K562 (cell line): ENCODE measurements around the gene ZNF69. TPM values are rescaled to one million over a fixed set of nuclear protein-coding genes. Genes with fewer than 3 reads are reported as not detected.

Source experiments
- ATF1 ChIP-seq, 2 experiments: fragments of 450-650 bp in 1 of 2; IDR thresholded peaks; 2 replicates each; pipeline ENCODE4 v1.6.1; 2016; ENCODE audit warnings: missing compliant biosample characterization in 1 of 2, missing genetic modification characterization in 1 of 2
- CBFA2T3 ChIP-seq: fragments of 450-650 bp; IDR thresholded peaks from 2 replicates; pipeline ENCODE4 v1.6.1; 2017
- CTBP1 ChIP-seq: fragments of 450-650 bp; IDR thresholded peaks from 2 replicates; pipeline ENCODE4 v1.6.1; 2016; ENCODE audit warnings: borderline replicate concordance
- CXXC5 ChIP-seq: fragments of 250-450 bp; sonication (Bioruptor Pico); IDR thresholded peaks from 2 replicates; pipeline ENCODE4 v1.8.0; 2022; ENCODE audit warnings: inconsistent platforms, mild to moderate bottlenecking, moderate library complexity
- ETV1 ChIP-seq: fragments of 450-650 bp; conservative IDR thresholded peaks from 2 replicates; pipeline ENCODE4 v1.6.1; 2016; ENCODE audit warnings: missing genetic modification characterization, control low read depth, low read depth, missing compliant biosample characterization
- FIP1L1 ChIP-seq: fragments of 200-400 bp; formaldehyde crosslinking; IDR thresholded peaks from 2 replicates; pipeline ENCODE4 v1.6.1; 2018; ENCODE audit warnings: mild to moderate bottlenecking, low read depth, low read length; ENCODE audit not compliant: poor library complexity, severe bottlenecking
- HEY1 ChIP-seq: fragments of 250-450 bp; sonication (Bioruptor Pico); IDR thresholded peaks from 2 replicates; pipeline ENCODE4 v1.5.0; 2020; ENCODE audit warnings: mild to moderate bottlenecking, moderate library complexity, borderline replicate concordance
- HLTF ChIP-seq: fragments of 450-650 bp; IDR thresholded peaks from 2 replicates; pipeline ENCODE4 v1.6.1; 2016
- HNRNPK ChIP-seq: fragments of 200-400 bp; formaldehyde crosslinking; IDR thresholded peaks from one replicate; pipeline ENCODE4 v1.6.1; 2018; ENCODE audit warnings: mild to moderate bottlenecking, low read depth, low read length; ENCODE audit not compliant: poor library complexity, severe bottlenecking
- KAT2B ChIP-seq: IDR thresholded peaks from one replicate; pipeline ENCODE4 v1.6.1; 2012; ENCODE audit warnings: low read depth, mild to moderate bottlenecking, control low read depth, inconsistent platforms, low read length, moderate library complexity
- KAT7 ChIP-seq: sonication (generic); formaldehyde crosslinking; IDR thresholded peaks from 2 replicates; pipeline ENCODE4 v1.8.0; 2022; ENCODE audit warnings: missing genetic modification reagents, mild to moderate bottlenecking, borderline replicate concordance
- KDM1A ChIP-seq, 2 experiments: fragments of 450-650 bp; IDR thresholded peaks; 2 replicates each; pipeline ENCODE4 v1.6.1; 2016; ENCODE audit warnings: mild to moderate bottlenecking in 2 of 2
- MAFF ChIP-seq: IDR thresholded peaks from 2 replicates; pipeline ENCODE4 v1.6.1; 2012; ENCODE audit warnings: low read length, improper control_type of control experiment
- MEF2A ChIP-seq: IDR thresholded peaks from 2 replicates; pipeline ENCODE4 v1.6.1; 2011; ENCODE audit warnings: low read depth, mild to moderate bottlenecking, low read length, moderate library complexity; ENCODE audit not compliant: control insufficient read depth
- PHB2 ChIP-seq: fragments of 450-650 bp; IDR thresholded peaks from 2 replicates; pipeline ENCODE4 v1.6.1; 2017; ENCODE audit warnings: low read depth
- POLR2B ChIP-seq: fragments of 450-650 bp; IDR thresholded peaks from 2 replicates; pipeline ENCODE4 v1.6.1; 2018; ENCODE audit warnings: low read depth; ENCODE audit not compliant: partially characterized antibody
- RBFOX2 ChIP-seq: fragments of 200-400 bp; formaldehyde crosslinking; IDR thresholded peaks from 2 replicates; pipeline ENCODE4 v1.6.1; 2017; ENCODE audit warnings: low read depth, mild to moderate bottlenecking, low read length, moderate library complexity
- RHOXF2B ChIP-seq: fragments of 250-450 bp; sonication (Bioruptor Pico); conservative IDR thresholded peaks from 2 replicates; pipeline ENCODE4 v1.5.1; 2021
- RUNX1 ChIP-seq: sonication (generic); IDR thresholded peaks from 2 replicates; pipeline ENCODE4 v1.6.1; 2016; ENCODE audit warnings: antibody characterized with exemption, low read depth
- SMAD4 ChIP-seq: fragments of 250-450 bp; sonication (Bioruptor Pico); conservative IDR thresholded peaks from 2 replicates; pipeline ENCODE4 v1.8.0; 2021; ENCODE audit warnings: inconsistent platforms, mild to moderate bottlenecking, moderate library complexity
- STAG1 ChIP-seq: sonication (generic); formaldehyde crosslinking; IDR thresholded peaks from 2 replicates; pipeline ENCODE4 v1.5.0; 2020; ENCODE audit warnings: missing genetic modification reagents, borderline replicate concordance
- WHSC1 ChIP-seq: IDR thresholded peaks from one replicate; pipeline ENCODE4 v1.6.1; 2012; ENCODE audit warnings: low read length, control low read depth, inconsistent platforms
- XRCC3 ChIP-seq: fragments of 450-650 bp; IDR thresholded peaks from 2 replicates; pipeline ENCODE4 v1.6.1; 2017; ENCODE audit warnings: mild to moderate bottlenecking, moderate library complexity
- XRCC5 ChIP-seq: fragments of 200-400 bp; formaldehyde crosslinking; IDR thresholded peaks from 2 replicates; pipeline ENCODE4 v1.6.1; 2017; ENCODE audit warnings: low read depth, mild to moderate bottlenecking, low read length
- YY1 ChIP-seq, 3 experiments: IDR thresholded peaks; 2 replicates each; pipeline ENCODE4 v1.6.1; 2011; ENCODE audit warnings: low read length in 2 of 3, mild to moderate bottlenecking in 2 of 3, moderate library complexity in 2 of 3, borderline replicate concordance in 1 of 3, control low read depth in 1 of 3, low read depth in 1 of 3; ENCODE audit not compliant: insufficient read depth in 3 of 3, insufficient replicate concordance in 2 of 3, control insufficient read depth in 1 of 3, insufficient read length in 1 of 3; ENCODE audit errors: extremely low read depth in 1 of 3
- ZC3H11A ChIP-seq: IDR thresholded peaks from 2 replicates; pipeline ENCODE4 v1.6.1; 2012; ENCODE audit warnings: low read depth, low read length, improper control_type of control experiment
- ZC3H4 ChIP-seq: sonication (generic); formaldehyde crosslinking; IDR thresholded peaks from 2 replicates; pipeline ENCODE4 v1.9.0; 2021; ENCODE audit warnings: missing genetic modification reagents, borderline replicate concordance
- ZNF146 ChIP-seq: IDR thresholded peaks from one replicate; pipeline ENCODE4 v1.6.1; 2018; ENCODE audit warnings: missing compliant biosample characterization; ENCODE audit not compliant: unreplicated experiment
- ZNF184 ChIP-seq: sonication (generic); formaldehyde crosslinking; IDR thresholded peaks from 2 replicates; pipeline ENCODE4 v1.5.0; 2020; ENCODE audit warnings: missing genetic modification reagents
- ZNF197 ChIP-seq: fragments of 200-800 bp; sonication (Bioruptor generic); IDR thresholded peaks from 2 replicates; pipeline ENCODE4 v1.6.1; 2016; ENCODE audit warnings: low read depth, missing genetic modification characterization, missing compliant biosample characterization
- polyA plus RNA-seq, 8 experiments: library from polyadenylated mRNA; depleted of rRNA in 4 of 8; stranded (reverse) in 5 of 8; unstranded in 3 of 8; fragments of >200 nt; fragmentation: Nextera tagmentation in 2 of 8; fragmentation: Illumina TruSeq in 1 of 8; extraction: Ambion mirVana in 2 of 8; extraction: Trizol in 1 of 8; gene quantifications; 2 replicates each; pipeline versions ENCODE4 v1.2.1 to v1.2.3, GENCODE V29; 2011 to 2014; ENCODE audit warnings: inconsistent platforms in 1 of 8, missing spikeins in 1 of 8
- total RNA-seq, 7 experiments: library from RNA; depleted of rRNA in 6 of 7; stranded (reverse); fragments of >200 nt in 6 of 7; fragmentation: Illumina TruSeq in 2 of 7; extraction: Trizol in 2 of 7; gene quantifications; 2 replicates each; pipeline versions ENCODE4 v1.2.1 to v1.2.3, GENCODE V29; 2011 to 2021; ENCODE audit warnings: low replicate concordance in 1 of 7
- TF ChIP-seq, protein P1 (sequence below): fragments of 250-450 bp; sonication (Bioruptor Pico); IDR thresholded peaks from 2 replicates; pipeline ENCODE4 v1.6.1; 2021; ENCODE audit warnings: mild to moderate bottlenecking

The ZNF69 gene
- total and polyA plus RNA-seq, 9 of the 15 experiments (the other 6 are each of a cell fraction or from before 2014, with no cell fraction given), result 2.3 to 5.4 (median 3.6) TPM

GRCh38 chr19:11887611-11888531 lies at the start of gene ZNF69 (continued):
- no peak for TF ChIP-seq HLTF
- TF ChIP-seq MAFF, result no peak
- TF ChIP-seq ZC3H11A, result no peak
- TF ChIP-seq KDM1A (IDR thresholded peaks at IDR 0.05), result no peak
- no peak for TF ChIP-seq KAT2B
- TF ChIP-seq ZNF184 (CRISPR knock-in tag), result no peak
- peak; percentile 32 for TF ChIP-seq FIP1L1
- TF ChIP-seq CTBP1, result peak; percentile 18; the same call in 1 of the 2 replicates
- TF ChIP-seq, protein P1, sequence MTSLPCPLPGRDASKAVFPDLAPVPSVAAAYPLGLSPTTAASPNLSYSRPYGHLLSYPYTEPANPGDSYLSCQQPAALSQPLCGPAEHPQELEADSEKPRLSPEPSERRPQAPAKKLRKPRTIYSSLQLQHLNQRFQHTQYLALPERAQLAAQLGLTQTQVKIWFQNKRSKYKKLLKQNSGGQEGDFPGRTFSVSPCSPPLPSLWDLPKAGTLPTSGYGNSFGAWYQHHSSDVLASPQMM (CRISPR knock-in tag), result no peak
- TF ChIP-seq RBFOX2, result peak; percentile 79
- no peak for TF ChIP-seq CBFA2T3
- peak; percentile 27 for TF ChIP-seq POLR2B
- TF ChIP-seq ZNF146 (CRISPR knock-in tag), result no peak
- TF ChIP-seq WHSC1, result no peak
- no peak for TF ChIP-seq ZNF197 (CRISPR knock-in tag)
- TF ChIP-seq CXXC5 (CRISPR knock-in tag), result peak; percentile 71
- no peak for TF ChIP-seq ATF1 (CRISPR knock-in tag; IDR thresholded peaks at IDR 0.05)
- TF ChIP-seq ATF1 (tag; IDR thresholded peaks at IDR 0.05), result 0 out of 2 replicates have a peak, but pooled peaks have one; percentile 22
- peak in 1 of 3 experiments; percentile 37 for TF ChIP-seq YY1 (IDR thresholded peaks at IDR 0.05; ENCODE audit: borderline replicate concordance in 1 of 3, control insufficient read depth in 1 of 3, extremely low read depth in 1 of 3, insufficient read depth in 3 of 3, insufficient read length in 1 of 3, insufficient replicate concordance in 2 of 3, low read depth in 1 of 3, low read length in 2 of 3)
- TF ChIP-seq KAT7 (CRISPR knock-in tag), result peak; percentile 58; the same call in 1 of the 2 replicates
- peak; percentile 83 for TF ChIP-seq SMAD4 (CRISPR knock-in tag)
- TF ChIP-seq RHOXF2B, result no peak
- TF ChIP-seq HEY1 (CRISPR knock-in tag), result no peak
- TF ChIP-seq XRCC3, result no peak
- no peak for TF ChIP-seq ZC3H4 (CRISPR knock-in tag)
- no peak for TF ChIP-seq XRCC5
- TF ChIP-seq ETV1 (tag), result 0 out of 2 replicates have a peak, but pooled peaks have one; percentile 35
- no peak for TF ChIP-seq RUNX1
- no peak for TF ChIP-seq HNRNPK
- TF ChIP-seq MEF2A, result no peak
- no peak for TF ChIP-seq PHB2
- TF ChIP-seq STAG1 (CRISPR knock-in tag), result peak; percentile 19; the same call in 1 of the 2 replicates
